GM21786 (cell line): ENCODE results near the gene FCGBP.
"Not testable (repeated sequence)": the region's sequence is repeated elsewhere in the genome, so short reads cannot be mapped to it uniquely, and the experiment has no call there.

Experiments used
- ATAC-seq: cut with Tn5 transposase; IDR thresholded peaks from one replicate; pipeline ENCODE4 v1.9.1; 2021; ENCODE audit not compliant: unreplicated experiment

FCGBP gene

DNA sequence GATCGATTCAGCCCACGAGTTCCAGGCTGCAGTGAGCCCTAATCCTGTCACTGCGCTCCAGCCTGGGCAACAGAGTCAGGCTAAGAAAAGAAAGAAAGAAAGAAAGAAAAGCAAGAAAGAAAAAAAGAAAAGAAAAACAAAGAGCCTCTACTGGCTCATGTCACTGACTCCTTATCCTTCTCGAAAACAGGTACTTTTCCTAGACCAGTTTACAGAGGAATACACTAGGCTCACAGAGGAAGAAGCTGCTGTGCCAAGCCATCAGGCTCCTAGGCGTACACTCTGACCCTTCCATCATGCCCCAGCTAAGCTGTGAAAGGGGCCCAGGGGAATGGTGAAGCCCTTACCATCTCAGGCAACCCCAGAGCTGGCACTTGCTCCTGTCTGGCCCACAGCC, 41.9 kb downstream of the FCGBP start:
- ATAC-seq: not testable (repeated sequence)

DNA sequence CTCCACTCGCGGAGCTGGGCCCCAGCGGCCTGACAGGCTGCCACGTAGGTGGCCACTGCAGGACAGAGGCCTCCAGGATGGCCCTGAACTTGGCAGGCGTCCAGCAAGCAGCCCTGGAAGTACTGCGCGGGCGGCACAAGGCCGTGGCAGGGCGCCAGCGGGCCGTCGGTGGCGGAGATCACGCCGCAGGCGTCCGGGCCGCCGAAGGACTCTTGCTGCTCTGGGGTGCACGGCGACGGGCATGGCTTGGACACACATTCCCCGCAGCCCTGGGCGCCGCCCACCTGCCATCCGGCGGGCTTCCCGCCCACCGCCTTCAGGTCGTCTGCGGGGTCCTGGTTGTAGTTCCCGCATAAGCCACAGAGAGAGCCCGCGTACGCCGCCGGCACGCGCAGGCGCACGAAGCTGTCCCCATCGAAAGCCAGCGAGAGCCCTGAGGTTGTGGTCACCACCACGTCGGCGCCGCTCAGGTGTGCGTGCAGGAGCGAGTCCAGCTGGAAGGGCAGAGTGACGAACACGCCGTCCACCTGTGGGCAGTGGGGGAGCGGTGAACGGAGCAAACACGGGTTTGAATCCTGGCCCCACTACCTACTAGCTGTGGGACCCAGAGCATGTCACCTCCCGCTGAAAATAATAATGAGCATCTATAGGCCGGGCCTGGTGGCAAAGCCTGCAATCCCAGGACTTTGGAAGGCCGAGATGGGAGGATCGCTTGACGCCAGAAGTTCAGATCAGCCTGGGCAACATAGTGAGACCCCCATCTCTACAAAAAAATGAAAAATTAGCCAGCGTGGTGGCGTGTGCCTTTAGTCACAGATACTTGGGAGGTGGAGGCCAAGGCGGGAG, 42.6 kb downstream of the FCGBP start:
- not testable (repeated sequence) for ATAC-seq

DNA sequence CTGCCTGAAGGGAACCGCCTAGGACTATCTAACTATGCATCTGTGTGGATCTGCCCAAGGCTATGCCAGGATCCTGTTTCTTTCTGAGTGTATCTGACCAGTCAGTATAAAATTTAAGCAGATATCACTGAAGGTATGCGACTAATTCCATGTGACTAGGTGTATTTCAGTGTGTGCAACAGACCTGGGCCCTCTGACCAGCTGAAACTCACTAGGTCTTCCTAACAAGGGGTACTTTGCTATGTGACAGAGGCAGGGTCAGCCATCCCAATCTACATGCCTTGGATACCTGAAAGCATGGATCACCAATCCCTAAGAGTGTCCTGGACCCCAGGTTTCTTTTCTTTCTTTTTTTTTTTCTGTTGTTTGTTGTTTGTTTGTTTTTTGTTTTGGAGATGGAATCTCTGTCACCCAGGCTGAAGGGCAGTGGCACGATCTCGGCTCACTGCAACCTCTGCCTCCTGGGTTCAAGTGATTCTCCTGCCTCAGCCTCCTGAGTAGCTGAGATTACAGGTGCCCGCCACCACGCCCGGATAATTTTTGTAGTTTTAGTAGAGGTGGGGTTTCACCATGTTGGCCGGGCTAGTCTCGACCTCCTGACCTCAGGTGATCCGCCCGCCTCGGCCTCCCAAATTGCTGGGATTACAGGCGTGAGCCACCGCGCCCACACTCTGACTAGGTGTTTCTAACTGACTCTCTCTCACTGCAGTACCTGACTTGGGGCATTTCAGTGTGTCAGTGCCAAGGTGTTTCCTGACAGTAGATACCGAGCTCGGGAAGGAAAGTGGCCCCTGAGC, 43.5 kb downstream of the FCGBP start:
- ATAC-seq: no peak

DNA sequence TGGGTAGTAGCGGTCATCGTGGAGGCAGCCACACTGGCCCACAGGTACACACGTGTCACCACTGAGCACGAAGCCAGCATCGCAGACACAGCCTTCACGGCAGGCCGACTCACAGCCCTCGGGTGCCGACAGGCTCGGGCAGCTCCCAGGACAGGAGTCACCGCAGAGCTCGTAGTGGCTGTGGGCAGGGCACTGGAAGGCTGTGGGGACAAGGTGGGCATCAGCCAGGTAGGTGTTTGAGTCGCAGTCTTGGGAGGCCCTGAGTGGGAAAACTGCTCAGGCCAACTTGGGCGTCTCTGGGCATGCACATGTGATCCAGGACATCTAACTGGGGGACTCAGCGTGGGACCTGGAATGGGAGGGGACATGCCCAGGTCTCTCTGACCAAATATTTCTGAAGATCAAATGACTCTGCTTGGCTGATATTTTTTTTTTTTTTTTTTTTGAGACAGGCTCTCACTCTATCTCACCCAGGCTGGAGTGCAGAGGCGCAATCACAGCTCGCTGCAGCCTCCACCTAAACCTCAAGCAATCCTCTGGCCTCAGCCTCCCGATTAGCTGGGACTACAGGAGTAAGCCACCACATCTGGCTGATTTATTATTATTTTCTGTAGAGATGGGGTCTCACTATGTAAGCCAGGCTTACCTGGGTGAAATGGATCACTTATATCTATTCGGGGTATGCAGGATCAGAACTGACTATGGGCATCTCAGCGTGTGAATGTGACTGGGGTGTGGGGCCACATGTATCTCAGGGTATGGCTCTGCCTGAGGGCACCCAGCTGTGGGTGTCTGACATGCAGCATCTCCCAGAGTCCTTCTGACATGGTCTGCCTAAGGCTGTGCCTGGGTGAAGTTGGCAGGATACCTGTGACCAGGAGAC, 44.3 kb downstream of the FCGBP start:
- ATAC-seq: not testable (repeated sequence)

DNA sequence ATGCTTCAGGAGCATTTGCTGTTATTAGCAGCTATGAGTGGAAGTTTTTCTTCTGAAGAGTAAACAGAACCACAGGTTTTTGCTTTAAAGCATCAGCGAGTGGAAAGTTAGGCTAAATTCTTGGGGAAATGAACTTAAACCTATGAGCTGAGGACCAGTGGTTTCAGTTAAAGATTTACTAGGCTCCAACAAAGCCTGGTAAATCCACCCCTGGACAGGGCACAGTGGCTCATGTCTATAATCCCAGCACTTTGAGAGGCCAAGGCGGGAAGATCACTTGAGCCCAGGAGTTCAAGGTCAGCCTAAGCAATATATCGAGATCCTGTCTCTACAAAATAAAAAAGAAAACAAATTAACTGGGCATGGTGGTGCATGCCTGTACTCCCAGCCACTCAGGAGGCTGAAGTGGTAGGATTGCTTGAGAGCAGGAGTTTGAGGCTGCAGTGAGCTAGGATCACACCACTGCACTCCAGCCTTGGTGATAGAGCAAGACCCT, 46.9 kb downstream of the FCGBP start:
- not testable (repeated sequence) for ATAC-seq

DNA sequence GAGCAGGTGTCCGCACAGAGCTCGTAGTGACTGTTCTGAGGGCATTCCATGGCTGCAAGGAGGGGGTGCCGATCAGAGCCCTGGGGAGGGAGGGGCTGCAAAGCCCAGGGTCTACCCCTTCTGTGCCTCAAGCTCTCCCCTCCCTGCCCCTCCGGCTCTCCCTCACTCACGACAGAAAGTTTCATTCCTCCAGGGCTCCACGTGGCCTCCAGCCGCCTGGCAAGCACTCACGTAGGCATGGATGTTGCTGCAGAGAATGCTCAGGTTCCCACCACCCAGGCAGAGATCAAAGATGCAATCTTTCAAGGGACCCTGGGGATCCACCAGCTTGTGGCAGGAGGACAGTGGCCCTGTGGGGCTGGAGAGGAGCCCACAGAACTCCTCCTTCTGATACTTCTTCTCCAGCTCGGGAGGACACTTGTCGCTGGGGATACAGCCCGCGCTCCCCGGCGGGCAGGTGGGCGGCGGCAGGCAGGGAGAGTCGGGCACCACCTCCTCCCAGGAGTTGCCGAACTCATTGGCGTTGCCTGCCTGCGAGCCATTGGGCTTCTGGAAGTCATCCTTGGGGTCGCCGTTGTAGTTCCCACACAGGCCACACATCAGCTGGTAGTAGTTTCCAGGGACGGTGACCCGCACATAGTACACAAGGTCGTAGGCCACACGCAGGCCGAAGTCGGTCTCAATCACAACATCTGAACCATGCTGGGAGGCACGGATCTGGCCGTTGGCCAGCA, 48.4 kb downstream of the FCGBP start:
- ATAC-seq: not testable (repeated sequence)

DNA sequence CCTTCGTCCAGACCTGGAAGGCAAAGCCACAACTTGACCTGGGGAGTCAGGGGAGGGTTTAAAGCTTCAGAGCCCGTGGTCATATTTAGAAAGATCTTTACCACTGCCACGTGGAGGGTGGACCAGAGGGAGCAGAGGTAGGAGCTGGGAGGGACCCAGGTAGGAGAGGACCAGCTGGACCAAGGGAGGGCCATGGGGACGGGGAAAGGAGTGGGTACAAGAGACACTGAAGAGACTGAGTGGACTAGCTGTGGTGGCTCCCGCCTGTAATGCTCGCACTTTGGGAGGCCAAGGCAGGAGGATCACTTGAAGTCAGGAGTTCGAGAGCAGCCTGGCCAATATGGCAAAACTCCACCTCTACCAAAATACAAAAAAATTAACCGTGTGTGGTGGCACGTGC, 49.7 kb downstream of the FCGBP start:
- not testable (repeated sequence) for ATAC-seq
